ENCODE data around the gene RACGAP1. TPM values are rescaled to one million over a fixed set of nuclear protein-coding genes. Genes with fewer than 3 reads are reported as not detected.

The RACGAP1 gene
- total RNA-seq, 1 donor from 2014 or later = 10.8 TPM

- DNase-seq (peak; percentile 58), ATAC-seq (peak; percentile 25)
- TF ChIP-seq CTCF (IDR thresholded peaks at IDR 0.05) = no peak
- intact Hi-C loops (cut with DNase I) = no loop called here
- Histone ChIP-seq H3K9me3 (no peaks in the 10 kb centered on the region), H3K4me3 (no peak overlapping the region), H3K27me3 (no peaks in the 10 kb centered on the region), H3K36me3 (no peaks in the 10 kb centered on the region), H3K27ac (no peak overlapping the region), H3K4me1 (no peaks in the 10 kb centered on the region)
Measured at GRCh38 chr12:50041962-50042361, 16.7 kb upstream of the RACGAP1 start.

- Histone ChIP-seq H3K27me3 (no peaks in the 10 kb centered on the region), H3K36me3 (no peaks in the 10 kb centered on the region), H3K9me3 (no peaks in the 10 kb centered on the region), H3K4me1 (no peaks in the 10 kb centered on the region), H3K27ac (no peak overlapping the region), H3K4me3 (no peak overlapping the region)
- TF ChIP-seq CTCF (IDR thresholded peaks at IDR 0.05) = no peak
- ATAC-seq = no peak
- no peak for DNase-seq
- intact Hi-C loops (cut with DNase I) = no loop called here
Measured at GRCh38 chr12:50041062-50041860, 16.0 kb upstream of the RACGAP1 start.

- intact Hi-C loops (cut with DNase I) = no loop called here
- no peak overlapping the region for H3K27ac ChIP-seq
- H3K27me3 ChIP-seq = no peaks in the 10 kb centered on the region
- TF ChIP-seq CTCF (IDR thresholded peaks at IDR 0.05) = no peak
- H3K4me1 ChIP-seq = no peaks in the 10 kb centered on the region
- H3K9me3 ChIP-seq = no peaks in the 10 kb centered on the region
- DNase-seq (peak; percentile 40), ATAC-seq (no peak)
- H3K36me3 ChIP-seq = no peaks in the 10 kb centered on the region
- H3K4me3 ChIP-seq = no peak overlapping the region
Measured at GRCh38 chr12:50040657-50041056, 15.4 kb upstream of the RACGAP1 start.

- Histone ChIP-seq H3K9me3 (no peaks in the 10 kb centered on the region), H3K27me3 (no peaks in the 10 kb centered on the region), H3K36me3 (no peaks in the 10 kb centered on the region), H3K4me3 (no peak overlapping the region), H3K27ac (no peak overlapping the region), H3K4me1 (no peaks in the 10 kb centered on the region)
- intact Hi-C loops (cut with DNase I) = no loop called here
- TF ChIP-seq CTCF (IDR thresholded peaks at IDR 0.05) = peak; percentile 93
- peak; percentile 92 for DNase-seq
- ATAC-seq = peak; percentile 93
Measured at GRCh38 chr12:50039151-50039835, 14.0 kb upstream of the RACGAP1 start.

GRCh38 chr12:50038336-50038735 lies 13.0 kb upstream of the RACGAP1 start:
- H3K27ac ChIP-seq = no peak overlapping the region
- intact Hi-C loops (cut with DNase I) = no loop called here
- H3K9me3 ChIP-seq = no peaks in the 10 kb centered on the region
- no peaks in the 10 kb centered on the region for H3K27me3 ChIP-seq
- H3K36me3 ChIP-seq = no peaks in the 10 kb centered on the region
- no peak overlapping the region for H3K4me3 ChIP-seq
- DNase-seq (no peak), ATAC-seq (no peak)
- no peak for TF ChIP-seq CTCF (IDR thresholded peaks at IDR 0.05)
- no peaks in the 10 kb centered on the region for H3K4me1 ChIP-seq

Measured in upper lobe of right lung (tissue), 1 donor.